Gastroesophageal sphincter (tissue), 3 donors: ENCODE measurements around the gene ACTN4.

Source experiments
- CTCF ChIP-seq, 4 experiments: fragments of 200-600 bp in 2 of 4; fragments of 450-650 bp in 2 of 4; sonication (generic) in 1 of 4; IDR thresholded peaks; one replicate each; pipeline ENCODE4 v1.5.1; 2017 to 2019; ENCODE audit warnings: antibody characterized with exemption in 4 of 4, mild to moderate bottlenecking in 2 of 4, moderate library complexity in 2 of 4
- EP300 ChIP-seq: sonication (generic); formaldehyde crosslinking; IDR thresholded peaks from one replicate; pipeline ENCODE4 v1.6.1; 2017; ENCODE audit warnings: antibody characterized with exemption, mild to moderate bottlenecking
- POLR2A ChIP-seq, 2 donors: fragments of 450-650 bp; IDR thresholded peaks; one replicate each; pipeline ENCODE4 v1.6.1; 2017; ENCODE audit warnings: antibody characterized with exemption in 2 of 2, mild to moderate bottlenecking in 2 of 2, moderate library complexity in 1 of 2

- TF ChIP-seq CTCF (IDR thresholded peaks at IDR 0.05), result no peak
- TF ChIP-seq EP300, result no peak
- TF ChIP-seq POLR2A (IDR thresholded peaks at IDR 0.05), result peak in 1 of 2 donors; percentile 30
These were observed 46.2 kb downstream of the ACTN4 start for GRCh38 chr19:38693380-38694223.
